Kidney (tissue), 14 donors: ENCODE data around the gene GOLGA2. TPM values are rescaled to one million over a fixed set of nuclear protein-coding genes. Genes with fewer than 3 reads are reported as not detected.

Experiments
- DNase-seq, 5 donors: peaks; one replicate each; pipeline ENCODE4 v3.0.0-alpha.2; 2013 to 2020
- FAIRE-seq: peaks from 2 replicates; lab custom pipeline; 2012; peaks lifted over from hg19 to GRCh38; lab: Jason Lieb, UNC
- H3K27ac ChIP-seq, 2 donors: one replicate each; pipeline ENCODE4 v1.7.0; 2013; ENCODE audit warnings: low read depth in 2 of 2, low read length in 2 of 2, inconsistent platforms in 1 of 2
- H3K27me3 ChIP-seq: one replicate; pipeline ENCODE4 v1.7.1; 2013; ENCODE audit warnings: low read length, inconsistent platforms; ENCODE audit not compliant: control insufficient read depth, insufficient read depth
- H3K36me3 ChIP-seq, 3 donors: one replicate each; pipeline versions ENCODE4 v1.7.0 to v1.7.1; 2013; ENCODE audit warnings: low read length in 3 of 3, control low read depth in 1 of 3, inconsistent platforms in 1 of 3; ENCODE audit not compliant: insufficient read depth in 3 of 3, control insufficient read depth in 2 of 3
- H3K4me1 ChIP-seq, 3 donors: one replicate each; pipeline versions ENCODE4 v1.7.0 to v1.7.1; 2013; ENCODE audit warnings: low read length in 3 of 3, inconsistent platforms in 1 of 3, low read depth in 1 of 3; ENCODE audit not compliant: control insufficient read depth in 2 of 3, insufficient read depth in 2 of 3
- H3K4me3 ChIP-seq, 3 donors: one replicate each; pipeline versions ENCODE4 v1.7.0 to v1.8.1; 2013; ENCODE audit warnings: low read length in 3 of 3, control low read depth in 1 of 3, inconsistent platforms in 1 of 3
- H3K9ac ChIP-seq, 3 donors: one replicate each; pipeline versions ENCODE4 v1.7.0 to v1.7.1; 2013; ENCODE audit warnings: low read length in 3 of 3, control low read depth in 1 of 3, inconsistent platforms in 1 of 3
- H3K9me3 ChIP-seq, 3 donors: one replicate each; pipeline versions ENCODE4 v1.7.0 to v1.7.1; 2013; ENCODE audit warnings: low read length in 3 of 3, control low read depth in 1 of 3, inconsistent platforms in 1 of 3; ENCODE audit not compliant: control insufficient read depth in 2 of 3, insufficient read depth in 1 of 3
- intact Hi-C: fragments of 100-400 bp; cut with DNase I; formaldehyde crosslinking; loops from one replicate; pipeline ENCODE4 v1.11.1; 2022
- polyA plus RNA-seq: library from polyadenylated mRNA; stranded (reverse); fragments of 350-450 nt; fragmentation: Illumina TruSeq; extraction: RNeasy Lipid Tissue Mini Kit (QIAGEN cat#74804); gene quantifications from one replicate; pipeline ENCODE4 v1.2.3, GENCODE V29; 2014; ENCODE audit warnings: low read depth, low replicate concordance; ENCODE audit not compliant: insufficient read depth
- total RNA-seq: library from RNA; stranded (reverse); fragmentation: NEBNext Ultra II Directional; extraction: Animal tissue kit (Norgen Biotek cat#: 25700); gene quantifications from one replicate; pipeline ENCODE4 v1.2.1, GENCODE V29; 2021
- TF ChIP-seq, protein P1 (sequence below): IDR thresholded peaks from 3 replicates; pipeline ENCODE4 v1.5.1; 2012; ENCODE audit warnings: mild to moderate bottlenecking, moderate library complexity, borderline replicate concordance; ENCODE audit not compliant: insufficient read depth; ENCODE audit errors: extremely low read depth
- donor health status: control.
- donor health status: control.
- donor health status: control.
- donor health status: control.
- donor health status: control.
- donor health status: DM: yes; HTN: yes; CAD: no.
- donor health status: Normal renal cell carcinoma (clear cell type).

GOLGA2 gene
- total and polyA plus RNA-seq, 2 donors from 2014 or later = 42.9 to 79.7 TPM

GRCh38 chr9:128252317-128253139, 23.3 kb downstream of the GOLGA2 start:
- Histone ChIP-seq H3K36me3 (peaks cover 0 to 5% (median 2%) of the 10 kb centered on the region in 3 donors), H3K27ac (no peak overlapping the region), H3K4me3 (no peak overlapping the region), H3K9ac (no peak overlapping the region), H3K9me3 (no peaks in the 10 kb centered on the region), H3K27me3 (no peaks in the 10 kb centered on the region), H3K4me1 (peaks cover 0 to 7% (median 0%) of the 10 kb centered on the region in 3 donors)
- no peak for DNase-seq
- TF ChIP-seq, protein P1, sequence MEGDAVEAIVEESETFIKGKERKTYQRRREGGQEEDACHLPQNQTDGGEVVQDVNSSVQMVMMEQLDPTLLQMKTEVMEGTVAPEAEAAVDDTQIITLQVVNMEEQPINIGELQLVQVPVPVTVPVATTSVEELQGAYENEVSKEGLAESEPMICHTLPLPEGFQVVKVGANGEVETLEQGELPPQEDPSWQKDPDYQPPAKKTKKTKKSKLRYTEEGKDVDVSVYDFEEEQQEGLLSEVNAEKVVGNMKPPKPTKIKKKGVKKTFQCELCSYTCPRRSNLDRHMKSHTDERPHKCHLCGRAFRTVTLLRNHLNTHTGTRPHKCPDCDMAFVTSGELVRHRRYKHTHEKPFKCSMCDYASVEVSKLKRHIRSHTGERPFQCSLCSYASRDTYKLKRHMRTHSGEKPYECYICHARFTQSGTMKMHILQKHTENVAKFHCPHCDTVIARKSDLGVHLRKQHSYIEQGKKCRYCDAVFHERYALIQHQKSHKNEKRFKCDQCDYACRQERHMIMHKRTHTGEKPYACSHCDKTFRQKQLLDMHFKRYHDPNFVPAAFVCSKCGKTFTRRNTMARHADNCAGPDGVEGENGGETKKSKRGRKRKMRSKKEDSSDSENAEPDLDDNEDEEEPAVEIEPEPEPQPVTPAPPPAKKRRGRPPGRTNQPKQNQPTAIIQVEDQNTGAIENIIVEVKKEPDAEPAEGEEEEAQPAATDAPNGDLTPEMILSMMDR = no peak
- FAIRE-seq = no peak
- intact Hi-C loops = no loop called here

DNA sequence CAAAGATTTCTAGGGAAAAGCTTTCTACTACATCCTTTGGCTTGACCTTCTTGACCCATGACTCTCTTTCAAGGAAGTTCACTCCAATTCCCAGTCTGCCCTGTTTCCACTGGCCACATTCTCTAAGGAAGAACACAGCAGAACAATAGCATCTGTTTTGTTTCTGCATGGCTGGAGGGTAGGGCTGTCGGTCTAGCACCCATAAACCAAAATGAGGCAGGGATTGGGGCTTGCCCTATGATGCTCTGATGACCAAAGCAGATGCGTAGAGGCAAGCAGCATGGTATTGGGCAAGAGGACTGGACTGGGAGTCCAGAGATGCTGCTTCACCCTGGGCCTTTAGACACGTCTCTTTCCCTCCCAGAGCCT, 24.1 kb downstream of the GOLGA2 start:
- no peak overlapping the region for H3K4me3 ChIP-seq
- no peak overlapping the region for H3K27ac ChIP-seq
- H3K9me3 ChIP-seq = no peaks in the 10 kb centered on the region
- no peaks in the 10 kb centered on the region for H3K27me3 ChIP-seq
- peaks cover 0 to 7% (median 0%) of the 10 kb centered on the region in 3 donors for H3K4me1 ChIP-seq
- H3K36me3 ChIP-seq = no peaks in the 10 kb centered on the region
- DNase-seq (peak in 2 of 5 donors; percentile 9 to 59), FAIRE-seq (no peak)
- H3K9ac ChIP-seq = no peak overlapping the region
- intact Hi-C loops = no loop called here
- TF ChIP-seq, protein P1 = no peak

GRCh38 chr9:128250839-128251731, 24.7 kb downstream of the GOLGA2 start:
- Histone ChIP-seq H3K27me3 (no peaks in the 10 kb centered on the region), H3K9me3 (no peaks in the 10 kb centered on the region), H3K4me1 (peaks cover 0 to 7% (median 0%) of the 10 kb centered on the region in 3 donors), H3K27ac (no peak overlapping the region), H3K4me3 (no peak overlapping the region), H3K36me3 (no peaks in the 10 kb centered on the region), H3K9ac (no peak overlapping the region)
- FAIRE-seq (no peak), DNase-seq (peak in 1 of 5 donors; percentile 60)
- TF ChIP-seq, protein P1 = no peak
- intact Hi-C loops = no loop called here
